ENCODE data around the gene IPP. TPM values are rescaled to one million over a fixed set of nuclear protein-coding genes. Genes with fewer than 3 reads are reported as not detected.

Gene IPP
- total RNA-seq, 4 donors from 2014 or later = 7.0 to 11.8 (median 11.3) TPM

GRCh38 chr1:45666836-45667235, 83.6 kb downstream of the IPP start:
- Histone ChIP-seq H3K27ac (no peak overlapping the region), H3K36me3 (no peaks in the 10 kb centered on the region), H3K4me1 (peaks cover 15% of the 10 kb centered on the region), H3K9me3 (no peaks in the 10 kb centered on the region), H3K4me3 (no peak overlapping the region), H3K27me3 (no peaks in the 10 kb centered on the region)
- TF ChIP-seq POLR2A (IDR thresholded peaks at IDR 0.05) (no peak), CTCF (IDR thresholded peaks at IDR 0.05) (no peak), EP300 (IDR thresholded peaks at IDR 0.05) (no peak), POLR2AphosphoS5 (IDR thresholded peaks at IDR 0.05) (no peak)
- no peak for DNase-seq (ENCODE audit: low spot score in 2 of 2)
- 82% methylated on average over 2 of the region's 2 CpGs for WGBS

- H3K9me3 ChIP-seq = no peaks in the 10 kb centered on the region
- peaks cover 51% of the 10 kb centered on the region for H3K36me3 ChIP-seq
- H3K27ac ChIP-seq = no peak overlapping the region
- no peak for DNase-seq (ENCODE audit: low spot score in 2 of 2)
- H3K4me3 ChIP-seq = no peak overlapping the region
- WGBS = 64% methylated on average over 2 of the region's 2 CpGs
- TF ChIP-seq POLR2A (IDR thresholded peaks at IDR 0.05) (no peak), POLR2AphosphoS5 (IDR thresholded peaks at IDR 0.05) (no peak), EP300 (IDR thresholded peaks at IDR 0.05) (no peak), CTCF (IDR thresholded peaks at IDR 0.05) (no peak)
- H3K27me3 ChIP-seq = no peaks in the 10 kb centered on the region
- peaks cover under 1% of the 10 kb centered on the region for H3K4me1 ChIP-seq
Observed at GRCh38 chr1:45660336-45660735, 90.1 kb downstream of the IPP start.

- H3K4me1 ChIP-seq = peaks cover 3% of the 10 kb centered on the region
- WGBS = 98% methylated on average over 2 of the region's 2 CpGs
- DNase-seq (ENCODE audit: low spot score in 2 of 2) = no peak
- H3K9me3 ChIP-seq = no peaks in the 10 kb centered on the region
- TF ChIP-seq EP300 (IDR thresholded peaks at IDR 0.05) = no peak
- no peak for TF ChIP-seq CTCF (IDR thresholded peaks at IDR 0.05)
- TF ChIP-seq POLR2AphosphoS5 (IDR thresholded peaks at IDR 0.05) = no peak
- no peak for TF ChIP-seq POLR2A (IDR thresholded peaks at IDR 0.05)
- no peak overlapping the region for H3K27ac ChIP-seq
- H3K4me3 ChIP-seq = no peak overlapping the region
- H3K36me3 ChIP-seq = peaks cover 62% of the 10 kb centered on the region
- no peaks in the 10 kb centered on the region for H3K27me3 ChIP-seq
Observed at GRCh38 chr1:45659222-45659621, 91.2 kb downstream of the IPP start.

GRCh38 chr1:45658171-45658570, 92.3 kb downstream of the IPP start:
- WGBS = 88% methylated on average over 2 of the region's 2 CpGs
- Histone ChIP-seq H3K27me3 (no peaks in the 10 kb centered on the region), H3K27ac (no peak overlapping the region), H3K4me3 (no peak overlapping the region), H3K36me3 (peaks cover 71% of the 10 kb centered on the region), H3K4me1 (peaks cover 3% of the 10 kb centered on the region), H3K9me3 (no peaks in the 10 kb centered on the region)
- TF ChIP-seq EP300 (IDR thresholded peaks at IDR 0.05) (no peak), POLR2A (IDR thresholded peaks at IDR 0.05) (no peak), CTCF (IDR thresholded peaks at IDR 0.05) (no peak), POLR2AphosphoS5 (IDR thresholded peaks at IDR 0.05) (no peak)
- no peak for DNase-seq (ENCODE audit: low spot score in 2 of 2)

GRCh38 chr1:45656573-45657226, 93.8 kb downstream of the IPP start:
- Histone ChIP-seq H3K36me3 (peaks cover 86% of the 10 kb centered on the region), H3K4me1 (peaks cover 3% of the 10 kb centered on the region), H3K4me3 (no peak overlapping the region), H3K27me3 (no peaks in the 10 kb centered on the region), H3K9me3 (no peaks in the 10 kb centered on the region), H3K27ac (no peak overlapping the region)
- no peak for DNase-seq (ENCODE audit: low spot score in 2 of 2)
- 92% methylated on average over 3 of the region's 3 CpGs for WGBS
- TF ChIP-seq POLR2AphosphoS5 (IDR thresholded peaks at IDR 0.05) (no peak), POLR2A (IDR thresholded peaks at IDR 0.05) (no peak), EP300 (IDR thresholded peaks at IDR 0.05) (no peak), CTCF (IDR thresholded peaks at IDR 0.05) (no peak)

Data from suprapubic skin (tissue), 4 donors.